Stimulated activated CD4-positive, alpha-beta T cell treated with anti-CD3 and anti-CD28 coated beads, Interleukin-2, amount 100 ng/mL, for 24 hours (primary cell): ENCODE results near the gene ANKRD13A.

ENCODE experiments used
- DNase-seq, 2 donors: peaks; one replicate each; pipeline ENCODE4 v3.0.0-alpha.2; 2020

Gene ANKRD13A

DNA sequence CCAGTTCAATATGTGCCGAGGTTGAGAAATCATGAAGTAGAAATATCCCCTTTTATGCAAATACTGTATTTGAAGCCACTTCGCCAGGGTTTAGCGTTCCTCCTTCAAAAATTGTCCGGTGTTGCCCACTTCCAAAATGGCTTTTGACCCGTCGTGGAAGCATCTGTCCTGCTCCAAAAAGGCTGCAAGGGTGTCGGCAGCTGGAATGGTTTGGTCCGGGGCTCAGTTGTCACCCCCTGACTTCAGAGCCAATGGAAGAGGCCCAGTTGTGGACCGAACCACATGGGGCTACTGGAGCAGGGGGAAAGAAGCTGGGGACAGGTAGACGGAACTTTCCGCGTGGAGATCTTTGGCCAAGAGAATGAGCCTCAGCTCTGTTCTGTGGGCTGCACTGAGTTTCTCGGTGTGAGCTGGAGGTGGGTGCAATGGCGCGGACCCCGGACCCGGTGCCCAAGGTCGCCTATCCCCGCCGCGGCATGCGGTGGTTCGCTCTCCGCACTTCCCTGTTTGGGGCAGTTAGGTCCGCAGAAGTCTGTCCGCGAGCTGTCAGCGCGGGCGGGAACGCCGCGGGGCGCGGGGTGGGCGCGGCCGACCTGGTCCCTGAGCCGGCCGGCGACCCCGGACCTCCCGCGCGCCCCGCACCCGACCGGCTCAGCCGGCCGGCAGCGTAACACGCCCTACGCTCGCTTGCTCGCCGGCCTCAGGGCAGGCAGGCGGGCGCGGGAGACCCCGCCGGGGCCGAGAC lies at the start of gene ANKRD13A:
Gene ANKRD13A (plus strand): TSS at position 527 of the 745 bp plus-strand sequence. CDS start 259 bp downstream, outside the sequence.
- peak; percentile 84 to 86 for DNase-seq

DNA sequence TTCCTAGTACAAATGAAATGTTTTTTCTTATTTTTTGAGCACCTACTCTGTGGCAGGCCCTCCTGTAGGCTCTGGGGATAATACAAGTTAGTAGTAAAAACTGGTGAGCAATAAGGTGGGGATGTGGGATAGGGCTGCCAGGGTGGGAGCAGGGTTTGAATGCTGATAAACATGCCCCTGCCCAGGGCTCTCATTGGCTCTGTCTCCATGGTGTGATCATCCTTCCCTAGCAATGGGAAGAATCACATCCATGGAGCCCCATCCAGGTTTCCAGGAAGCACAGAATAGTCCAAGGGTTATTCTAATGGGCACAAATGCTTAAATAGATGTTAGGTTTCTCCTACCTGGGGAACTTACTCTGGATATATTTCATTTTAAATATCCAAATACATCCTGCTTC lies 48.6 kb upstream of the ANKRD13A start:
- no peak for DNase-seq

DNA sequence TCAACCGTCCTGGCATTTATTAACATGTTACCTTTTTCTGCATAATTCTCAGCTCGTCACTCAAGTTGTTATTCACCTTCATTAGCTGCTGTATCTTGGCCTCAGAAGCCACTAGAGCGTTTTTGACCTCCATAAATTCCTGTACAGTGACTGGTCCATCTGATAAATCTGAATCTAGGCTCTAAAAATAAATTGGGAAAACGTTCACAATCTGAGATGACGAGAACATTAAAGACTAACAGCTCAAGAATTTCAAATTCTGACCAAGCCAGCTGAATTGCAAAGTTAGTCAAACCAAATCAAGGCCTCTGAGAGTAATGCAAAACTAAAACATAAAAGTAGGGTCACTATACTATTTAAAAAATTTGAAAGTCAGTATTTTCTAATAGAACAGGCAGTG lies 48.1 kb upstream of the ANKRD13A start:
- DNase-seq, result no peak

GRCh38 chr12:109951751-109952150 lies 47.5 kb upstream of the ANKRD13A start:
- no peak for DNase-seq

DNA sequence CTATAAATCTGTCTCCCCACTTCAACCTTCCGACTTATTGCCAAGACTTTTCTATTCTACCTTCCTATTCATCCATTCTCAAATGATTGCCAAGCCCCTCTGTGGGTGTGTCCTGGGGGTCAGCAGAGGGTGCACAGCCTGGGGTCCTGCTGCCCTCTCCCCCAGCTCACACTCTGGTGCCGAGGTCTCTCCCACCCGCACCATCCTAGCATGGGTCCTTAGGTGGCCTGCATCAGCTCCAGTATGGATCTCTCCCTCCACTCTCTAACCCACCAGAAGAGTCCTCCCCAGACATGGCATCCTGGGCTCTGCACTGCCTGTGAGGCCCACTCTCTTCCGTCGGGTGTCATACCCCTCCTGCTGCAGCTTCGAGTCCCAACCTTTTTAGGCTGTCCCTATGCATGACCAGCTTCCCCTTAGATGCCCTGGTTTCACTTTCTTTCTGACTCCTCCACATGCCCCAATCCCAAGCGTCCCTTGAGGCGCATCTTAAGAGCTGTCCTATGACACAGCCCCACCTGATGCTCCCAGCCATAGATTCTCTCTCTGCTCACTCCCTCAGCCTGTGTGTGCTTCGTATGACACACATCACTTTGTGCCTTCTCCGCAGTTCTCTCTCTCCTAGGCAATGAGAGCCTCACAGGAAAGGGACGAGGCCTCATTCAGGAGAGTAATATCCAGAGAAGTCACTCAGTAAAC lies 46.9 kb upstream of the ANKRD13A start:
- DNase-seq, result no peak

GRCh38 chr12:109952873-109953272 lies 46.4 kb upstream of the ANKRD13A start:
- DNase-seq, result no peak

DNA sequence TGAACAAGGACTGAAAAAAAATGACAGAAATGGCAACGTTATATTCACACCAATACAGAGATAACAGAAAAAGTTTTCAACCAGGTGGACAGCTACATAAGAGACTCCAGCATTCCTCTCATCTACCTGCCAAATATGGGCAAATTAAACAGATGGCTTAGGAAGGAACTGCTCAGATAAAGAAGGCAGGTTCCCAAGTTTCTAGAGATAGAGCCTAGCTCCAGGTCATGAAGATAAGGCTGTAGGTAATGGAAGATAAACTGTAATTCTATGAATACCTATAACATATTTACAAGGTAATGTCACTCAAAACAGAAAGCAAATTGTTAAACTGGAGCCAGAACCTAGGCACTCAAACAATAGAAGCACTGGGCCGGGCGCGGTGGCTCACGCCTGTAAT lies 45.6 kb upstream of the ANKRD13A start:
- DNase-seq, result no peak

GRCh38 chr12:109958374-109958773 lies 40.9 kb upstream of the ANKRD13A start:
- no peak for DNase-seq

DNA sequence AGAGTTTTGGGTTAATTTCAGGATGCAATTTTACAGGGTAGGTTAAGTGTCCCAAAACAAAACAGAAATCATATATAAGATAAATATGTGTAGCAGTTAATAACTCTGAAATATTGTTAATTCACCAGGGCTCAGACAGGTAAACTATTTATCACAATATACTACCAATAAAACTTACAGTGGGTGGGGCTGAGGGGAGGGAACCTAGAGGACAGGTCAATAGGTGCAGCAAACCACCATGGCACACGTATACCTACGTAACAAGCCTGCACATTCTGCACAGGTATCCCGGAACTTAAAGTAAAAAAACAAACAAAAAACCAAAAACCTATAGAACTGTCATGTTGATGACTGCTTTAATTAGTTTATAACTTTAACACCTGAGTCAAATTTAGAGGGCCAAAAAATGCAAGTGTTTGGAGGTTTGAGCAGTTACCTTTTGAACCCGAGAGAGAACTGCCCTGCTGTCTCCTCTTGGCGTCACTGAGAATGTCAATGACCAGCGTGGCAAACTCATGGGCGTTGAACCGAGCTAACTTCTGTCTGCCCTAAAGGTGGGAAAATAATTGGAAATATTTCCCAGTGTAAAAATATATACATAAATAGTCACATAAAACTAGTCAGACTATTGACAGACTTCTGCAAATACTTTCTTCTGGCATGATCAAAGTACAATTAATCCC lies 39.7 kb upstream of the ANKRD13A start:
- DNase-seq, result no peak

GRCh38 chr12:109961201-109961600 lies 38.0 kb upstream of the ANKRD13A start:
- no peak for DNase-seq

DNA sequence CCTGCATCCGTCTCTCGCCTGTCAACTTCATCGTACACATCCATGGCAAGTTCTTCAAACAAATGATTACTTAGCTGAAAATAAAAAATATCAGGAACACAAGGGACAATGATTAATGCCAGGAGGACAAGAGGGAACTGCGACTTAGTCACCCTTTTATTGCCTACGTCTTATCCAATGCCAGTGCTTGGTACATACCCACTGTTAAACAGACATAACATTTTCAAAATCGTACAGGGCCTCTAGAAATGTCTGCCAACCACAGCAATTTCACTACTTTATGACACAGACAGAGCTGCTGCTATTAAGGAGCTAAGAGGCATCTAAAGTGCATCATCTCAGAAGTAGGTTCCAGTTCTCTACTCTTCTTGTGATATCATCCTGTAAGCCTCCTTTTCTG lies 37.6 kb upstream of the ANKRD13A start:
- DNase-seq, result no peak

DNA sequence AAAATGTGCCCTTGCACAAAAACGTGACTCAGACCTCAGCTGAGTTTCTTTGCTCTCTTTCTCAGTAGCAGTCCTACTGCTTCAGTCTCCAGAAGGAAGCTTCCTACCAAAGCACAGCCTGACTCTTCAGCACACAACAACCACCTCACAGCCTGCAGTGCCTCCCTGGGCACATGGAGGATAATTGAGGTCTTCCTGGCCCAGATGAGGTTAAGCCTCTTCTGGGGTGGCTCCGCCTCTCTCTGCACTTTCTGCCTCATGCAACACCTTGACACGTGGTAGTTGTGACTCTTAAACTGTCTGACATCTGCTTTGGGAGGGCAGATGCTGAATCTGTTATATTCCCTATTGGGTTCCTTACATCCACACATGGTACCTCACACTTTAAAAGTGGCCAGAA lies 36.8 kb upstream of the ANKRD13A start:
- DNase-seq, result no peak

- DNase-seq, result no peak
Observed at GRCh38 chr12:109963330-109963729, 35.9 kb upstream of the ANKRD13A start.

DNA sequence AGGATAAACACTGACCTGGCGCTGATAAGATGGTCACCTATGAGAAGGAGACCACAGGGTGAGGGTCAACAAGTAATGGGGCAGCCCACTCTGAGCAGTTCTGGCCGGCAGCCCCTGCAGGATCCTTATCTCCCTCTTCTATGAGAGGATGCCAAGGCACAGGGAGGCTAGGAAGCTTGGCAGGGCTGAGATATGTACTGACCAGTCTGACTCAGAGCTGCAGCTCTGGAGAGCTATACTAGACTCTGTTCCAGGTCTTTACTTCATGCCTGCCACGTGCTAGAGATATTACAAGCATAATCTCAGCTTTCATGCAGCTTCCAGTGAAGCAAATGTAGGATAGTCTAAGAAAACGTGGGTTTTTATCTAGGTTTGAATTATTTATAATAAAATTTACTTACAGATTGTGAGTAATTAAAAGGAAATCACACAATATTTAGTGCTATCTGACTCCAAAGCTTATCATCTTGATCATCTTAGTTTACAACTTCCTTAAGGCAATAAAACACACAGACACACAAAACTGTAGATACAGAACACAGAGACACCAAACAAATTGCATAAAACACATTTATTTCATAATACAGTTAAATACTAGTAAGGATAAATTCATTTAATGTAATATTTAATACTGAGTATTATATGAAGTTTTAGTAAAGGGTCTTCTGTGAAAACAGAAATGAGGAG lies 35.3 kb upstream of the ANKRD13A start:
- DNase-seq, result no peak

- DNase-seq, result no peak
Observed at GRCh38 chr12:109966546-109966945, 32.7 kb upstream of the ANKRD13A start.

DNA sequence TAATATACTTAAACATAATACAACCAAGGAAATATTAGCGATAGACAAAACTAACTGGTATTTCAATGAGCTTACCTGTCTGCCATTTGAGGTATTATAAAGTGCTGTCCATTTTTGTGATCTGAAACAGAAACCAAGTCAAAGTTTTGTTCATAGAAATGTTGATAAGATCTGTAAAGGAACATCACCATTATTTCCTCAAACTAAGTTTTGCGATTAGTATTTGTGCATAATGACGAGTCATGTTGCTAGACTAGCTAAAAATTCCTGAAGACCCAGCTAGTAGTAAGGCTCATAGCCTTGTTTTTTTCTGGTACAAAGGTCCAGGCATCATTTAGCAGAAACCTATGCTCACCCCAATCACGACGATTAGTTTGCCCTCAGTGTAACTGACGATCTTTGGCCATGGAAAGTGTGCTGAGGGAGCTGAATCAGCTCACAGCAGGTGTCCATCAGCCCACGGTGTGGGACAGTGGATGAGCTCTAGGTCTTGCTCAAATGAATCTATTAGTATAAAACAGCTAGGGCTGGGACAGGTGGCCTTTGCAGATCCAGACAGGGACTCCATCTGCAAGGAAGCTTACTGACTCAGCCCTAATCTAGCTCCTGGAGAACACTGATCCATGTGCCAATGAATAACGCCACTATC lies 31.7 kb upstream of the ANKRD13A start:
- no peak for DNase-seq

DNA sequence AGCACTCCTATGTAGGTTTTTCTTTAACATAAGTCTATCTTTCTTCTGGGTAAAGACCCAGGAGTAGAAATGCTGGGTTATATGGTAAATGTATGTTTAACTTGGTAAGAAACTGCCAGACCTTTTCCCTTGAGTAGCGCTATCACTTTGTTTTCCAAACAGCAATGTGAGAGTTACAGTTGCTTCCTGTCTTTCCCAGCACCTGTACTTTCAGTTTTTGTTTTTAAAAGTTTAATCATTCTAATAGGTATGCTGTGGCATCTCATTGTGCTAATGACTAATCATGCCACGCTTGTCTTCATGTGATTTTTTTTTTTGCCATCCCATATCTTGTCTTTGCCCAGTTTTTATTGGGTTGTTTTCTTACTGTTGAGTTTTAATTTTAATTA lies 31.2 kb upstream of the ANKRD13A start:
- no peak for DNase-seq

- DNase-seq, result no peak
Observed at GRCh38 chr12:109968801-109969200, 30.4 kb upstream of the ANKRD13A start.

GRCh38 chr12:109972821-109973220 lies 26.4 kb upstream of the ANKRD13A start:
- DNase-seq, result no peak

GRCh38 chr12:109981311-109981710 lies 17.9 kb upstream of the ANKRD13A start:
- peak; percentile 65 to 67 for DNase-seq

DNA sequence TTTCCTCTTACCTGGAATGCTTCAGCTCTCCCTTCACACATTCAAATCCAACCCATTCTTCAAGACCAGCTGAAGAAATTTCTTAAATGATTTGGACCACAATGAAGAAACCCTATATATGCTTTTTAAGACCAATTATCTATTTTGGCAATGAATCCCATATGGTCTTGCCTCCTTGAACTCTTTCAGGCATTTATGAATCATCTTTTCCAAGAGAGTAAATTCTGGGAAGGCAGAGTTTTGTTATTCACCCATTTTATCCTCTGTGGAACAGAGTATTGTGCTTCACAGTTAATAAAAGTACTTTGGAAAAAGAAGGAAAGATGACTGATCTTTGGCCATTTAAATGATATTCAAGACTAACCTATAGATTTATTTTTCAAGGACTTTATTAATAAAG lies 17.0 kb upstream of the ANKRD13A start:
- no peak for DNase-seq

DNA sequence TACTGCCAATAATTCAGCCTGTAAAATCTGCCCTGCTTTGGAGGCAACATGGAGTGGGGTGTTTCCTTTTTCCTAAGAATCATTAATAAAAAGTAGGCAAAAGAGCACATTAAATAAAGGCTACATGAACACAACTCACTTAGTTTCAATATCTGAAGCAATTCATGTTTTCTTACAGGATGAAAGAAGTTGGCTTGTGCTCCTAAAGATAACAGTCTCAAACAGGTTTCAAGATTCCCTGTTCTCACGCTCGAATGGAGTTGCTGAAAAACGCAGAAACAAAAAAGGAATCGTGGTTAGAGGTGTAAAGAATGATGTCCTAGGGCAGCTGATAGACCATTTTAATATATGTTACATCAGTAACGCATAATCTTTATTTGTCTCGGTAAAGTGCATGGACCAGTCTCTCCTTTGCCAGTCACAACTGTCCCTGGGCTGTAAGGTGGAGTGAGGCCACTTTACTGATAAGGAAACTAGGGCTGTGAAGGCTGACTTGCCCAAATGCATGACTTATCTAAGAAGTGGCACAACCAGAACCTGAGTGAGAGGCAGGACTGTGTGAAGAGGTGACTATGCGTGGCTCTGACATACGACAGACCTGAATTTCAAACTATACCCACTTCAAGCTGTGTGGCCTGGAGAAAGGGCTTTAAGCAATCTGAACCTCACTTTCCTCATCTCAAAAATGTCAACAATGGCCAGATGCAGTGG lies 15.6 kb upstream of the ANKRD13A start:
- no peak for DNase-seq
